Suprapubic skin (tissue), 4 donors: ENCODE data around the gene SRGAP1. TPM values are rescaled to one million over a fixed set of nuclear protein-coding genes. Genes with fewer than 3 reads are reported as not detected.

Source experiments
- DNase-seq, 2 donors: peaks; one replicate each; pipeline ENCODE4 v3.0.0-alpha.2; 2019; ENCODE audit warnings: low spot score in 2 of 2
- H3K27ac ChIP-seq: fragments of 200-600 bp; sonication (generic); one replicate; pipeline ENCODE4 v1.5.1; 2019
- H3K27me3 ChIP-seq: fragments of 200-600 bp; sonication (generic); one replicate; pipeline ENCODE4 v1.5.1; 2019
- H3K36me3 ChIP-seq: fragments of 200-600 bp; sonication (generic); one replicate; pipeline ENCODE4 v1.5.1; 2019
- H3K4me1 ChIP-seq: fragments of 200-600 bp; sonication (generic); one replicate; pipeline ENCODE4 v1.5.1; 2019
- H3K4me3 ChIP-seq: fragments of 200-600 bp; sonication (generic); one replicate; pipeline ENCODE4 v1.5.1; 2019; ENCODE audit warnings: mild to moderate bottlenecking
- H3K9me3 ChIP-seq: fragments of 200-600 bp; sonication (generic); one replicate; pipeline ENCODE4 v1.5.1; 2019
- CTCF ChIP-seq, 2 donors: fragments of 200-600 bp in 1 of 2; fragments of 450-650 bp in 1 of 2; sonication (generic) in 1 of 2; IDR thresholded peaks; one replicate each; pipeline ENCODE4 v1.5.1; 2016 to 2019; ENCODE audit warnings: antibody characterized with exemption in 2 of 2, mild to moderate bottlenecking in 1 of 2, moderate library complexity in 1 of 2
- EP300 ChIP-seq: sonication (generic); formaldehyde crosslinking; IDR thresholded peaks from one replicate; pipeline ENCODE4 v1.6.1; 2017; ENCODE audit warnings: antibody characterized with exemption
- POLR2A ChIP-seq, 2 donors: fragments of 450-650 bp; IDR thresholded peaks; one replicate each; pipeline ENCODE4 v1.6.1; 2017; ENCODE audit warnings: antibody characterized with exemption in 2 of 2, mild to moderate bottlenecking in 2 of 2, moderate library complexity in 2 of 2
- POLR2AphosphoS5 ChIP-seq, 3 donors: sonication (generic); formaldehyde crosslinking; IDR thresholded peaks; one replicate each; pipeline ENCODE4 v1.6.1; 2017; ENCODE audit warnings: antibody characterized with exemption in 3 of 3
- WGBS: methylation state at CpG from one replicate; pipeline ENCODE4 v1.1.5; 2018; 5-methylcytosine and 5-hydroxymethylcytosine counted together
- total RNA-seq, 4 donors: library from RNA; depleted of rRNA; stranded (reverse); fragments of >200 nt; gene quantifications; one replicate each; pipeline ENCODE4 v1.1.0, GENCODE V29; 2016

The SRGAP1 gene
- total RNA-seq, 4 donors from 2014 or later, result 8.4 to 10.9 (median 9.8) TPM

- H3K27ac ChIP-seq, result no peak overlapping the region
- no peaks in the 10 kb centered on the region for H3K27me3 ChIP-seq
- TF ChIP-seq POLR2AphosphoS5 (IDR thresholded peaks at IDR 0.05), result no peak
- TF ChIP-seq POLR2A (IDR thresholded peaks at IDR 0.05), result no peak
- no peak for TF ChIP-seq CTCF (IDR thresholded peaks at IDR 0.05)
- TF ChIP-seq EP300, result no peak
- peaks cover 4% of the 10 kb centered on the region for H3K4me1 ChIP-seq
- H3K4me3 ChIP-seq, result no peak overlapping the region
- H3K36me3 ChIP-seq, result no peaks in the 10 kb centered on the region
- WGBS, result 72% methylated on average over 7 of the region's 7 CpGs
- H3K9me3 ChIP-seq, result no peaks in the 10 kb centered on the region
- DNase-seq, result no peak
Measured at GRCh38 chr12:63940310-63941005, 96.0 kb downstream of the SRGAP1 start.

GRCh38 chr12:63941166-63941800 lies 96.8 kb downstream of the SRGAP1 start:
- Histone ChIP-seq H3K4me1 (peaks cover 4% of the 10 kb centered on the region), H3K27me3 (no peaks in the 10 kb centered on the region), H3K9me3 (no peaks in the 10 kb centered on the region), H3K4me3 (no peak overlapping the region), H3K27ac (no peak overlapping the region), H3K36me3 (no peaks in the 10 kb centered on the region)
- no peak for TF ChIP-seq EP300
- TF ChIP-seq CTCF (IDR thresholded peaks at IDR 0.05), result no peak
- DNase-seq, result no peak
- WGBS, result 85% methylated on average over 3 of the region's 3 CpGs

- H3K36me3 ChIP-seq, result no peaks in the 10 kb centered on the region
- H3K27me3 ChIP-seq, result no peaks in the 10 kb centered on the region
- no peaks in the 10 kb centered on the region for H3K9me3 ChIP-seq
- no peak for TF ChIP-seq EP300
- TF ChIP-seq POLR2A (IDR thresholded peaks at IDR 0.05), result no peak
- no peak for TF ChIP-seq POLR2AphosphoS5 (IDR thresholded peaks at IDR 0.05)
- no peak for TF ChIP-seq CTCF (IDR thresholded peaks at IDR 0.05)
- no peak overlapping the region for H3K27ac ChIP-seq
- no peak overlapping the region for H3K4me3 ChIP-seq
- H3K4me1 ChIP-seq, result peaks cover 4% of the 10 kb centered on the region
- DNase-seq, result no peak
Measured at GRCh38 chr12:63941879-63942278, 97.4 kb downstream of the SRGAP1 start.

GRCh38 chr12:63942464-63943241 lies 98.2 kb downstream of the SRGAP1 start:
- DNase-seq, result no peak
- no peaks in the 10 kb centered on the region for H3K36me3 ChIP-seq
- H3K9me3 ChIP-seq, result no peaks in the 10 kb centered on the region
- TF ChIP-seq POLR2A (IDR thresholded peaks at IDR 0.05), result no peak
- no peak for TF ChIP-seq EP300
- no peak for TF ChIP-seq CTCF (IDR thresholded peaks at IDR 0.05)
- no peak for TF ChIP-seq POLR2AphosphoS5 (IDR thresholded peaks at IDR 0.05)
- H3K27me3 ChIP-seq, result no peaks in the 10 kb centered on the region
- H3K4me1 ChIP-seq, result peaks cover 4% of the 10 kb centered on the region
- 90% methylated on average over 9 of the region's 9 CpGs for WGBS
- no peak overlapping the region for H3K27ac ChIP-seq
- no peak overlapping the region for H3K4me3 ChIP-seq

GRCh38 chr12:63944034-63944579 lies 99.6 kb downstream of the SRGAP1 start:
- Histone ChIP-seq H3K4me1 (peaks cover 4% of the 10 kb centered on the region), H3K36me3 (no peaks in the 10 kb centered on the region), H3K4me3 (no peak overlapping the region), H3K9me3 (no peaks in the 10 kb centered on the region), H3K27me3 (no peaks in the 10 kb centered on the region), H3K27ac (no peak overlapping the region)
- WGBS, result 93% methylated on average over 2 of the region's 2 CpGs
- no peak for DNase-seq
- TF ChIP-seq POLR2AphosphoS5 (IDR thresholded peaks at IDR 0.05) (no peak), POLR2A (IDR thresholded peaks at IDR 0.05) (no peak), EP300 (no peak), CTCF (IDR thresholded peaks at IDR 0.05) (no peak)
